GM23248 (cell line): ENCODE data around the gene COL1A2. TPM values are rescaled to one million over a fixed set of nuclear protein-coding genes. Genes with fewer than 3 reads are reported as not detected.

Experiments
- DNase-seq: peaks from one replicate; pipeline ENCODE4 v3.0.0-alpha.2; 2015
- H2AFZ ChIP-seq: fragments of 200-600 bp; sonication (generic); 2 replicates; pipeline ENCODE4 v1.6.1; 2016; ENCODE audit warnings: antibody characterized with exemption
- H3F3A ChIP-seq: fragments of 200-600 bp; sonication (generic); 2 replicates; pipeline ENCODE4 v1.6.1; 2016; ENCODE audit warnings: mild to moderate bottlenecking, antibody characterized with exemption, mixed run types; ENCODE audit not compliant: insufficient read depth
- H3K27ac ChIP-seq: fragments of 200-600 bp; sonication (generic); 2 replicates; pipeline ENCODE4 v1.5.1; 2016; ENCODE audit warnings: mild to moderate bottlenecking
- H3K27me3 ChIP-seq: fragments of 200-600 bp; sonication (generic); replicated peaks from 2 replicates; pipeline ENCODE4 v1.6.1; 2016; ENCODE audit warnings: mild to moderate bottlenecking; ENCODE audit not compliant: insufficient read depth
- H3K36me3 ChIP-seq: fragments of 200-600 bp; sonication (generic); 2 replicates; pipeline ENCODE4 v1.6.1; 2016; ENCODE audit warnings: low read depth, mild to moderate bottlenecking
- H3K4me1 ChIP-seq: fragments of 200-600 bp; sonication (generic); 2 replicates; pipeline ENCODE4 v1.6.1; 2016; ENCODE audit warnings: mild to moderate bottlenecking; ENCODE audit not compliant: insufficient read depth
- H3K4me2 ChIP-seq: fragments of 200-600 bp; sonication (generic); one replicate; pipeline ENCODE4 v1.6.1; 2016; ENCODE audit warnings: mild to moderate bottlenecking; ENCODE audit not compliant: unreplicated experiment
- H3K4me3 ChIP-seq: fragments of 200-600 bp; sonication (generic); 2 replicates; pipeline ENCODE4 v1.5.1; 2016; ENCODE audit warnings: mild to moderate bottlenecking
- H3K79me2 ChIP-seq: fragments of 200-600 bp; sonication (generic); 2 replicates; pipeline ENCODE4 v1.6.1; 2016; ENCODE audit warnings: mild to moderate bottlenecking; ENCODE audit not compliant: insufficient read depth
- H3K9ac ChIP-seq: fragments of 200-600 bp; sonication (generic); 2 replicates; pipeline ENCODE4 v1.6.1; 2016; ENCODE audit warnings: mild to moderate bottlenecking
- H3K9me2 ChIP-seq: fragments of 200-600 bp; sonication (generic); 2 replicates; pipeline ENCODE4 v1.6.1; 2016; ENCODE audit warnings: mixed run types, mild to moderate bottlenecking, moderate library complexity; ENCODE audit not compliant: insufficient read depth
- H3K9me3 ChIP-seq: fragments of 200-600 bp; sonication (generic); one replicate; pipeline ENCODE4 v1.6.1; 2017; ENCODE audit warnings: low read depth
- H4K20me1 ChIP-seq: fragments of 200-600 bp; sonication (generic); 2 replicates; pipeline ENCODE4 v1.6.0; 2016; ENCODE audit not compliant: insufficient read depth
- EZH2 ChIP-seq: fragments of 200-600 bp; sonication (generic); IDR thresholded peaks from 2 replicates; pipeline ENCODE4 v1.6.1; 2018; ENCODE audit warnings: antibody characterized with exemption, mild to moderate bottlenecking; ENCODE audit not compliant: insufficient read depth, poor library complexity, severe bottlenecking
- EZH2phosphoT487 ChIP-seq: fragments of 200-600 bp; sonication (generic); IDR thresholded peaks from 2 replicates; pipeline ENCODE4 v1.6.1; 2018; ENCODE audit warnings: antibody characterized with exemption, moderate library complexity, mild to moderate bottlenecking, low read depth; ENCODE audit not compliant: insufficient read depth
- WGBS, 2 experiments: methylation state at CpG; one replicate each; pipeline ENCODE4 v1.1.6; 2015 to 2017; ENCODE audit warnings: low lambda C conversion rate in 2 of 2, low coverage in 1 of 2; ENCODE audit errors: missing lambda C conversion rate in 2 of 2; 5-methylcytosine and 5-hydroxymethylcytosine counted together
- in situ Hi-C: fragments of 300-500 bp; cut with MboI; formaldehyde crosslinking; loops from 2 replicates; pipeline ENCODE4 v1.15.0; 2020
- polyA plus RNA-seq: library from polyadenylated mRNA; unstranded; fragments of >200 nt; fragmentation: Nextera tagmentation; extraction: Ambion mirVana; gene quantifications from 2 replicates; pipeline ENCODE4 v1.2.1, GENCODE V29; 2016
- total RNA-seq: library from RNA; depleted of rRNA; stranded (reverse); fragments of >200 nt; shearing (Covaris generic); gene quantifications from 2 replicates; pipeline ENCODE4 v1.2.3, GENCODE V29; 2014

The COL1A2 gene
- total and polyA plus RNA-seq, 2 experiments from 2014 or later: 9,779 to 11,288 TPM

DNA sequence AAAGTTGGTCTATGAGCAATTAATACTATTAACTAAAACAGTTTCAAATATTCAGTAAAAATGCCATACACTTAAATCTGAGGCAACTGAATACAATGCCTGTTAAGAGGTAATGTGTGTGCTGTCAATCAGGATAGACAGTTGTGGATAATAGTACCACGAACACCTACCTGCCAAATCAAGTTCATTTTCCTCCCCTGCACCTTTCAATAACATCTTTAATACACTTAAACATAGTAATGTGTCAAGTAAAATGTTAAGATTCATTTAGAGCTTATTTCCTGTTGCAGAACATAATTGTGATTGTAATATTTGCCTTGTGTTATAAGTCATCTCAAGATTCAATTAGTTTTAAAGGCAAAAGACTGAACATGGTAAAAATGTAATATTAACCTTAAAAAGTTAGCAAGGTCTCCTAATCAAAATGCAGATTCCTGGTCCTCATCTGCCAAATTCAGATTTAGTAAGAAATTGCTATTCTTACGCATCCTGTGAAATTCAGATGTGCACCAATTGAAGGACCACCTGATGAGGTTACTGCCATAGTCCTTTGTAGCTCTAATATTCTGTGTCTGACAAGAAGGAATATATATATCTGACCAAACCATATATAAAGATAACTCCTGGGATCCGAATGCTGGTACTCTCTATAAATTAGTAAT is 37.1 kb downstream of the COL1A2 start:
- H3K9me3 ChIP-seq: no peaks in the 10 kb centered on the region
- 0 out of 2 replicates have a peak, but pooled peaks cover 5% of the 10 kb centered on the region for H3K4me1 ChIP-seq
- 17% methylated on average over 3 of the region's 3 CpGs for WGBS, 2 experiments
- H3K4me3 ChIP-seq: no peak overlapping the region
- peaks cover 20% of the 10 kb centered on the region; the same call in 1 of the 2 replicates for H4K20me1 ChIP-seq
- H2AFZ ChIP-seq: no peak overlapping the region
- H3K9me2 ChIP-seq: no peaks in the 10 kb centered on the region
- no peaks in the 10 kb centered on the region for H3K27me3 ChIP-seq
- no peak for TF ChIP-seq EZH2phosphoT487
- TF ChIP-seq EZH2: no peak
- H3K27ac ChIP-seq: peak overlapping the region; percentile 100
- peak; percentile 53 for DNase-seq
- H3F3A ChIP-seq: peaks cover 80% of the 10 kb centered on the region
- in situ Hi-C loops: no loop called here
- H3K79me2 ChIP-seq: no peaks in the 10 kb centered on the region
- H3K36me3 ChIP-seq: peaks cover 44% of the 10 kb centered on the region
- H3K4me2 ChIP-seq: no peak overlapping the region
- H3K9ac ChIP-seq: peak overlapping the region; percentile 27

DNA sequence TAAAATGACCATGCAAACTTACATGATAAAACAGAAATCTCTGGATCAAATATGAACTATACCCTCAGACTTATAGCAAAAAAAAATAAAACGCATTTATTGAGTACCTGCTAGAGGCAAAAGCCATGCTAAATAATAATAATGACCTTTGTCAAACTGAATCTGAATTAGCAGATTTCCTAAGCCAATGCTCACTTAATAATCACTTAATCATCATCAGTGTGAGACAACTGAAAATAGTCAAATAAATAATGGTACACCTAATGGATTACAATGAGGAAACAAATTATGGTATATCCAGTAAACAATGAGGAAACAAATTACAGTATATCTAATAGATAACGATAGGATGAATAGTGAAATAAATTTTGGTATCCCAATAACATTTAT is 37.6 kb downstream of the COL1A2 start:
- peak overlapping the region; percentile 100 for H3K27ac ChIP-seq
- H3K4me3 ChIP-seq: no peak overlapping the region
- no peak for DNase-seq
- H3K9me2 ChIP-seq: no peaks in the 10 kb centered on the region
- in situ Hi-C loops: no loop called here
- no peaks in the 10 kb centered on the region for H3K9me3 ChIP-seq
- H4K20me1 ChIP-seq: peaks cover 20% of the 10 kb centered on the region; the same call in 1 of the 2 replicates
- H3K79me2 ChIP-seq: no peaks in the 10 kb centered on the region
- H2AFZ ChIP-seq: no peak overlapping the region
- peak overlapping the region; percentile 27; the same call in 1 of the 2 replicates for H3K9ac ChIP-seq
- TF ChIP-seq EZH2phosphoT487 (no peak), EZH2 (no peak)
- 0 out of 2 replicates have a peak, but pooled peaks cover 5% of the 10 kb centered on the region for H3K4me1 ChIP-seq
- H3F3A ChIP-seq: peaks cover 75% of the 10 kb centered on the region
- peaks cover 39% of the 10 kb centered on the region for H3K36me3 ChIP-seq
- H3K27me3 ChIP-seq: no peaks in the 10 kb centered on the region
- H3K4me2 ChIP-seq: no peak overlapping the region
- 5% methylated on average over 2 of the region's 2 CpGs for WGBS, 2 experiments

DNA sequence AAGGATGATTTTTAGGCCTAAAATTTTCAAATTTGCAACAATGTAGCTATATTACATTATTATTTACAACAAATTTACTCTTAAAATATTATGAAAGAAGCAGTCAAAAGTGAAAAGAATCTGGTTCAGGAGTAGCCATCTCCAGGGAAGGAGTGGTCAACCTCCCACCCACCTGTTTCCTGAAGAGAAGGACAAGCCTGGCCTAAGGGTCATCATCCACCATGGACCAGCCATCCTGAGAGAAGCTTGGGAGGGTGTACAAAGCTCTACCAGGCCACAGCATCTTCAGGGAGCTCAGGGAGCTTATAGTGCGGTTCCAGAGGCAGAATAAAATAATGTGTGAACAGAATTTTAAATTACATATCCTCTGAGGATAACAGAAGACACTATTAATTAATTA is 38.1 kb downstream of the COL1A2 start:
- H3K27ac ChIP-seq: peak overlapping the region; percentile 100

DNA sequence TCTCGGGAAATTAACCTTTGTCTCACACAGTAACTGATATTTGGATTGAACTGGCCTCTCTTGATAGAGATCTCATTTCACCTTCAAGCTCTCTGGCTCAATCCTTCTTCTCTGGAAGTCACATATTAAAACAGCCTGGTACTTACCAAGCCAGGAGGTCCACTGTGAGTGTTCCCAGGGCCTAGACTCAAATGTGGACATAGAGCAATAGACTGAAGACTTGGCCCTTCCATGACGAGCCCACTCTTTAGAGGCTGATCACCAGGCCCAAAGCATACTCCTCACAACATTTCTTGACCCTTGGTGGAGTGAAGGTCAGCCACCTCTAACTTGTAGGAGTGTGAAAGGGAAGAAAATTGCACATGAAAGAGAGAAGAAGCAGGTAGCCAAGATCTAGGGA is 38.5 kb downstream of the COL1A2 start:
- H3K9ac ChIP-seq: no peak overlapping the region
- peaks cover 29% of the 10 kb centered on the region for H3K36me3 ChIP-seq
- H3K27me3 ChIP-seq: no peaks in the 10 kb centered on the region
- H3F3A ChIP-seq: peaks cover 66% of the 10 kb centered on the region
- peak; percentile 40 for DNase-seq
- H3K4me3 ChIP-seq: no peak overlapping the region
- no peak overlapping the region for H3K4me2 ChIP-seq
- TF ChIP-seq EZH2 (no peak), EZH2phosphoT487 (no peak)
- 0 out of 2 replicates have a peak, but pooled peaks cover 5% of the 10 kb centered on the region for H3K4me1 ChIP-seq
- in situ Hi-C loops: no loop called here
- no peaks in the 10 kb centered on the region for H3K79me2 ChIP-seq
- no peak overlapping the region for H2AFZ ChIP-seq
- WGBS, 2 experiments: 21 to 37% methylated on average over 2 of the region's 2 CpGs
- peaks cover 19% of the 10 kb centered on the region; the same call in 1 of the 2 replicates for H4K20me1 ChIP-seq
- H3K9me2 ChIP-seq: no peaks in the 10 kb centered on the region
- peak overlapping the region; percentile 100 for H3K27ac ChIP-seq
- H3K9me3 ChIP-seq: no peaks in the 10 kb centered on the region

More for the DNA sequence above, 38.1 kb downstream of the COL1A2 start:
- H3K27me3 ChIP-seq: no peaks in the 10 kb centered on the region
- peak; percentile 56 for DNase-seq
- TF ChIP-seq EZH2phosphoT487: no peak
- no peak for TF ChIP-seq EZH2
- 50 to 63% methylated on average over 1 of the region's 1 CpG for whole genome bisulfite sequencing, 2 experiments
- H3K4me2 ChIP-seq: no peak overlapping the region
- H3K9me2 ChIP-seq: no peaks in the 10 kb centered on the region
- H3K4me1 ChIP-seq: 0 out of 2 replicates have a peak, but pooled peaks cover 5% of the 10 kb centered on the region
- H2AFZ ChIP-seq: no peak overlapping the region
- H4K20me1 ChIP-seq: peaks cover 20% of the 10 kb centered on the region; the same call in 1 of the 2 replicates
- H3K4me3 ChIP-seq: no peak overlapping the region
- H3F3A ChIP-seq: peaks cover 70% of the 10 kb centered on the region
- no peak overlapping the region for H3K9ac ChIP-seq
- no peaks in the 10 kb centered on the region for H3K9me3 ChIP-seq
- peaks cover 33% of the 10 kb centered on the region for H3K36me3 ChIP-seq
- in situ Hi-C loops: no loop called here
- H3K79me2 ChIP-seq: no peaks in the 10 kb centered on the region
